HUES6 (cell line): Measurements from ENCODE around the gene FLNB.
"Not testable (repeated sequence)": the region's sequence is repeated elsewhere in the genome, so short reads cannot be mapped to it uniquely, and the experiment has no call there.

Experiments
- H3K27ac ChIP-seq: 2 replicates; pipeline ENCODE4 v1.7.0; 2013; ENCODE audit warnings: low read depth, mild to moderate bottlenecking, low read length, inconsistent platforms
- H3K27me3 ChIP-seq: 2 replicates; pipeline ENCODE4 v1.6.1; 2013; ENCODE audit warnings: low read length; ENCODE audit not compliant: control insufficient read depth, insufficient read depth
- H3K36me3 ChIP-seq: 2 replicates; pipeline ENCODE4 v1.6.1; 2013; ENCODE audit warnings: low read length; ENCODE audit not compliant: control insufficient read depth, insufficient read depth
- H3K4me1 ChIP-seq: 2 replicates; pipeline ENCODE4 v1.6.1; 2013; ENCODE audit warnings: low read length; ENCODE audit not compliant: control insufficient read depth, insufficient read depth
- H3K4me3 ChIP-seq: 2 replicates; pipeline ENCODE4 v1.5.1; 2013; ENCODE audit warnings: low read depth, low read length
- H3K9ac ChIP-seq: one replicate; pipeline ENCODE4 v1.6.1; 2013; ENCODE audit warnings: mild to moderate bottlenecking, low read length
- H3K9me3 ChIP-seq: 2 replicates; pipeline ENCODE4 v1.6.1; 2013; ENCODE audit warnings: low read depth, low read length; ENCODE audit not compliant: control insufficient read depth, insufficient read depth

FLNB gene

GRCh38 chr3:57982561-57983243 lies 25.5 kb upstream of the FLNB start:
- H3K9ac ChIP-seq, result no peak overlapping the region
- no peaks in the 10 kb centered on the region for H3K36me3 ChIP-seq
- H3K9me3 ChIP-seq, result no peaks in the 10 kb centered on the region
- peaks cover 12% of the 10 kb centered on the region; the same call in 1 of the 2 replicates for H3K4me1 ChIP-seq
- H3K4me3 ChIP-seq, result no peak overlapping the region
- H3K27ac ChIP-seq, result no peak overlapping the region
- no peaks in the 10 kb centered on the region for H3K27me3 ChIP-seq

DNA sequence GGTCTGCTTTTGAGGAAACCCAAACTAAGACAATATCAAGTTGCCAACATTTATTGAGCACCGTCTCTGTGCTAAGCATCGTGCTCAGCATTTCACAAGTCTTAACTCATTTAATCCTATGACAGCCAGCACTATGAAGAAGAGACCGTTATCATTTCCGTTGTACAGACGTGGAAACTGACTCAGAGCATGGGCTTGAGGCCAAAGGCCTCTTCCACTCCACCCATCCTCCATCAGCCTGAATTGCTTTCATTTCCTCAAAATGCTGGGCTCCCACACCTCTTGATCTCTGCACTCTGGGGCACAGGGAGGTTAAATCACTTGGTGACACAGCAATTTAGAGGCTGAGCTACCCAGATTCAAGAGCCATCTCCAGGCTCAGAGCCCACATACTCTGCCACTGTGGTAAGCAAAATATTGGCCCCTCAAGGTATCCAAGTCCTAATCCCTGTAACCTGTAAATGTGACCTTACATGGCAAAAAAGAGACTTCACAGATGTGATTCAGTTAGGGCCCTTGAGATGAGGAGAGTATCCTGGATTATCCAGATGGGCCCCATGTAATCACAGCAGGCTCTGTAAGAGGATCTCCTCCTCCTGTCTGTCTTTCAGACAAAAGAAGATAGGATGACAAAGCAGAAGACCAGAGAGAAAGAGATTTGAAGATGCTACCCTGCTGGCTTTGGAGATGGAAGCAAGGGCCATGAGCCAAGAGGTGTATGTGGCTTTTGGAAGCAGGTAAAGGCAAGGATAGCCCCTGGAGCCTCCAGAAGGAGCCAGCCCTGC lies 24.3 kb upstream of the FLNB start:
- Histone ChIP-seq H3K9ac (peak overlapping the region; percentile 24), H3K27ac (no peak overlapping the region), H3K4me3 (no peak overlapping the region), H3K9me3 (no peaks in the 10 kb centered on the region), H3K27me3 (no peaks in the 10 kb centered on the region), H3K36me3 (no peaks in the 10 kb centered on the region), H3K4me1 (peaks cover 12% of the 10 kb centered on the region; the same call in 1 of the 2 replicates)

- Histone ChIP-seq H3K36me3 (no peaks in the 10 kb centered on the region), H3K9ac (no peak overlapping the region), H3K9me3 (no peaks in the 10 kb centered on the region), H3K4me1 (peaks cover 12% of the 10 kb centered on the region; the same call in 1 of the 2 replicates), H3K4me3 (no peak overlapping the region), H3K27me3 (no peaks in the 10 kb centered on the region), H3K27ac (no peak overlapping the region)
Measured at GRCh38 chr3:57985176-57985983, 22.8 kb upstream of the FLNB start.

GRCh38 chr3:57985984-57986246 lies 22.3 kb upstream of the FLNB start:
- H3K27me3 ChIP-seq, result no peaks in the 10 kb centered on the region
- H3K9me3 ChIP-seq, result no peaks in the 10 kb centered on the region
- no peak overlapping the region for H3K9ac ChIP-seq
- H3K4me3 ChIP-seq, result no peak overlapping the region
- no peaks in the 10 kb centered on the region for H3K36me3 ChIP-seq
- peaks cover 12% of the 10 kb centered on the region; the same call in 1 of the 2 replicates for H3K4me1 ChIP-seq
- H3K27ac ChIP-seq, result no peak overlapping the region

- Histone ChIP-seq H3K27ac (no peak overlapping the region), H3K27me3 (no peaks in the 10 kb centered on the region), H3K9me3 (no peaks in the 10 kb centered on the region), H3K4me1 (peaks cover 12% of the 10 kb centered on the region; the same call in 1 of the 2 replicates), H3K4me3 (no peak overlapping the region), H3K9ac (no peak overlapping the region), H3K36me3 (no peaks in the 10 kb centered on the region)
Measured at GRCh38 chr3:57986261-57986660, 22.0 kb upstream of the FLNB start.

GRCh38 chr3:57989198-57989597 lies 19.0 kb upstream of the FLNB start:
- H3K4me1 ChIP-seq, H3K9me3 ChIP-seq, H3K27me3 ChIP-seq, H3K27ac ChIP-seq, H3K4me3 ChIP-seq, H3K9ac ChIP-seq, H3K36me3 ChIP-seq: not testable (repeated sequence)

DNA sequence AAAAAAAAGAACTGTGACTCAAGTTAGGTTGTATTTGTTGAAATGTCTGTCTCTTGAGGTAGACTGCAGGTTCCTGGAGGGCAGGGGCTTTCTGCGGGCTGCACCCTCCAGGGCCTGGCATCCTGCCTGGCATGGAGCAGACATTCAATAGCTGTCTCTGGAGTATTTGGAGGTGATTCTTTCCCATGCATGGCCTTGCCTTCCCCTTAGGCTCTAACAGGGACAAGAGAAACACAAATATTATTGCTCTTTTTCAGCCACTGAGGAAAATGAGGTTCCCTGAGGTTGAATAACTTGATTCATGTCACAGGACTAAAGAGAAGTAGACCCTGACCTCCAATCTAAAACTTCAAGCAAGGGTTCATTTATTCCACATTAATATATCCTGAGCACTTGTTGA lies 18.6 kb upstream of the FLNB start:
- H3K4me3 ChIP-seq, result no peak overlapping the region
- no peak overlapping the region for H3K27ac ChIP-seq
- H3K9me3 ChIP-seq, result no peaks in the 10 kb centered on the region
- peaks cover 6% of the 10 kb centered on the region; the same call in 1 of the 2 replicates for H3K4me1 ChIP-seq
- H3K36me3 ChIP-seq, result no peaks in the 10 kb centered on the region
- no peak overlapping the region for H3K9ac ChIP-seq
- H3K27me3 ChIP-seq, result no peaks in the 10 kb centered on the region

- peaks cover 6% of the 10 kb centered on the region; the same call in 1 of the 2 replicates for H3K4me1 ChIP-seq
- no peaks in the 10 kb centered on the region for H3K27me3 ChIP-seq
- H3K36me3 ChIP-seq, result no peaks in the 10 kb centered on the region
- no peak overlapping the region for H3K27ac ChIP-seq
- H3K4me3 ChIP-seq, result no peak overlapping the region
- no peaks in the 10 kb centered on the region for H3K9me3 ChIP-seq
- H3K9ac ChIP-seq, result no peak overlapping the region
Measured at GRCh38 chr3:57992452-57993213, 15.6 kb upstream of the FLNB start.

- H3K4me3 ChIP-seq, result no peak overlapping the region
- H3K4me1 ChIP-seq, result no peaks in the 10 kb centered on the region
- H3K27ac ChIP-seq, result no peak overlapping the region
- no peaks in the 10 kb centered on the region for H3K9me3 ChIP-seq
- H3K27me3 ChIP-seq, result no peaks in the 10 kb centered on the region
- no peaks in the 10 kb centered on the region for H3K36me3 ChIP-seq
- no peak overlapping the region for H3K9ac ChIP-seq
Measured at GRCh38 chr3:57998366-57999283, 9.6 kb upstream of the FLNB start.
